ENCODE measurements around the gene EPB41L2. TPM values are rescaled to one million over a fixed set of nuclear protein-coding genes. Genes with fewer than 3 reads are reported as not detected.

Gene EPB41L2
- total and polyA plus RNA-seq, 3 experiments from 2014 or later, result 4.6 to 30.9 (median 27.2) TPM

GRCh38 chr6:131061041-131061750, 1.8 kb downstream of the EPB41L2 start:
- Mint-ChIP-seq H3K4me3 (peak overlapping the region; percentile 70 to 93 (median 86)), H3K27me3 (peaks cover 0 to 2% of the 10 kb centered on the region in 2 donors), H3K36me3 (peaks cover 0 to 4% (median 2%) of the 10 kb centered on the region in 3 donors), H3K4me1 (peaks cover 22 to 28% (median 27%) of the 10 kb centered on the region in 3 donors), H3K9me3 (peaks cover 0 to 10% (median 3%) of the 10 kb centered on the region in 5 donors), H3K27ac (peak overlapping the region in 6 of 8 donors; percentile 21 to 82 (median 70))
- Histone ChIP-seq H3K27me3 (ENCODE audit: insufficient read depth, low read length, poor library complexity, severe bottlenecking) (no peaks in the 10 kb centered on the region), H3K9me3 (ENCODE audit: low read length) (no peaks in the 10 kb centered on the region), H3K4me1 (ENCODE audit: insufficient read depth, low read length) (peaks cover 14% of the 10 kb centered on the region), H3K27ac (ENCODE audit: low read depth, low read length) (no peak overlapping the region), H3K36me3 (ENCODE audit: insufficient read depth, low read length) (no peaks in the 10 kb centered on the region), H3K4me3 (ENCODE audit: low read length) (no peak overlapping the region)
- ChIA-PET POLR2A (no interaction called here), CTCF (no interaction called here)
- DNase-seq, result no peak

- Mint-ChIP-seq H3K9me3 (peaks cover 0 to 17% (median 10%) of the 10 kb centered on the region in 5 donors), H3K27me3 (peaks cover 0 to 2% of the 10 kb centered on the region in 2 donors), H3K36me3 (peaks cover 0 to 6% (median 2%) of the 10 kb centered on the region in 3 donors), H3K4me1 (peaks cover 22 to 28% (median 27%) of the 10 kb centered on the region in 3 donors), H3K4me3 (peak overlapping the region in 2 of 7 donors; percentile 70 to 88), H3K27ac (peak overlapping the region in 4 of 8 donors; percentile 3 to 73 (median 37))
- Histone ChIP-seq H3K4me3 (ENCODE audit: low read length) (no peak overlapping the region), H3K9me3 (ENCODE audit: low read length) (peaks cover 5% of the 10 kb centered on the region), H3K4me1 (ENCODE audit: insufficient read depth, low read length) (peaks cover 14% of the 10 kb centered on the region), H3K27me3 (ENCODE audit: insufficient read depth, low read length, poor library complexity, severe bottlenecking) (no peaks in the 10 kb centered on the region), H3K36me3 (ENCODE audit: insufficient read depth, low read length) (no peaks in the 10 kb centered on the region), H3K27ac (ENCODE audit: low read depth, low read length) (no peak overlapping the region)
- ChIA-PET POLR2A (no interaction called here), CTCF (no interaction called here)
- no peak for DNase-seq
Observed at GRCh38 chr6:131060311-131060710, 2.7 kb downstream of the EPB41L2 start.

- peak overlapping the region in 1 of 7 donors; percentile 53 for H3K4me3 Mint-ChIP-seq
- Histone ChIP-seq H3K4me1 (ENCODE audit: insufficient read depth, low read length) (peaks cover 14% of the 10 kb centered on the region), H3K4me3 (ENCODE audit: low read length) (no peak overlapping the region), H3K27ac (ENCODE audit: low read depth, low read length) (no peak overlapping the region), H3K9me3 (ENCODE audit: low read length) (peaks cover 13% of the 10 kb centered on the region), H3K27me3 (ENCODE audit: insufficient read depth, low read length, poor library complexity, severe bottlenecking) (no peaks in the 10 kb centered on the region), H3K36me3 (ENCODE audit: insufficient read depth, low read length) (no peaks in the 10 kb centered on the region)
- peaks cover 22 to 28% (median 27%) of the 10 kb centered on the region in 3 donors for H3K4me1 Mint-ChIP-seq
- H3K27ac Mint-ChIP-seq, result peak overlapping the region in 1 of 8 donors; percentile 22
- DNase-seq, result no peak
- CTCF ChIA-PET, result no interaction called here
- peaks cover 0 to 25% (median 17%) of the 10 kb centered on the region in 5 donors for H3K9me3 Mint-ChIP-seq
- H3K27me3 Mint-ChIP-seq, result peaks cover 0 to 2% of the 10 kb centered on the region in 2 donors
- peaks cover 0 to 8% (median 2%) of the 10 kb centered on the region in 3 donors for H3K36me3 Mint-ChIP-seq
- POLR2A ChIA-PET, result no interaction called here
Observed at GRCh38 chr6:131059486-131059885, 3.6 kb downstream of the EPB41L2 start.

GRCh38 chr6:131058236-131058635, 4.8 kb downstream of the EPB41L2 start:
- ChIA-PET CTCF (no interaction called here), POLR2A (no interaction called here)
- H3K9me3 ChIP-seq (ENCODE audit: low read length), result peaks cover 15% of the 10 kb centered on the region
- no peak for DNase-seq
- H3K4me1 ChIP-seq (ENCODE audit: insufficient read depth, low read length), result peaks cover 7% of the 10 kb centered on the region
- H3K36me3 Mint-ChIP-seq, result peaks cover 3 to 16% (median 8%) of the 10 kb centered on the region in 3 donors
- no peak overlapping the region for H3K4me3 Mint-ChIP-seq
- no peaks in the 10 kb centered on the region for H3K27me3 Mint-ChIP-seq
- no peak overlapping the region for H3K4me3 ChIP-seq (ENCODE audit: low read length)
- H3K27ac Mint-ChIP-seq, result no peak overlapping the region
- no peaks in the 10 kb centered on the region for H3K36me3 ChIP-seq (ENCODE audit: insufficient read depth, low read length)
- no peaks in the 10 kb centered on the region for H3K27me3 ChIP-seq (ENCODE audit: insufficient read depth, low read length, poor library complexity, severe bottlenecking)
- no peak overlapping the region for H3K27ac ChIP-seq (ENCODE audit: low read depth, low read length)
- peaks cover 6 to 33% (median 25%) of the 10 kb centered on the region in 5 donors for H3K9me3 Mint-ChIP-seq
- peaks cover 16 to 19% (median 19%) of the 10 kb centered on the region in 3 donors for H3K4me1 Mint-ChIP-seq

- Mint-ChIP-seq H3K36me3 (peaks cover 9 to 29% (median 10%) of the 10 kb centered on the region in 3 donors), H3K9me3 (peaks cover 13 to 50% (median 35%) of the 10 kb centered on the region in 5 donors), H3K4me3 (no peak overlapping the region), H3K27me3 (peaks cover 4 to 7% of the 10 kb centered on the region in 2 donors), H3K27ac (peak overlapping the region in 1 of 8 donors; percentile 8), H3K4me1 (no peaks in the 10 kb centered on the region)
- Histone ChIP-seq H3K27me3 (ENCODE audit: insufficient read depth, low read length, poor library complexity, severe bottlenecking) (no peaks in the 10 kb centered on the region), H3K27ac (ENCODE audit: low read depth, low read length) (no peak overlapping the region), H3K36me3 (ENCODE audit: insufficient read depth, low read length) (no peaks in the 10 kb centered on the region), H3K9me3 (ENCODE audit: low read length) (peaks cover 15% of the 10 kb centered on the region), H3K4me3 (ENCODE audit: low read length) (no peak overlapping the region), H3K4me1 (ENCODE audit: insufficient read depth, low read length) (no peaks in the 10 kb centered on the region)
- POLR2A ChIA-PET, result no interaction called here
- CTCF ChIA-PET, result no interaction called here
- no peak for DNase-seq
Observed at GRCh38 chr6:131054392-131055250, 8.4 kb downstream of the EPB41L2 start.

GRCh38 chr6:131053546-131054240, 9.4 kb downstream of the EPB41L2 start:
- no peak overlapping the region for H3K4me3 ChIP-seq (ENCODE audit: low read length)
- Mint-ChIP-seq H3K4me3 (no peak overlapping the region), H3K9me3 (peaks cover 13 to 50% (median 35%) of the 10 kb centered on the region in 5 donors), H3K4me1 (no peaks in the 10 kb centered on the region), H3K27me3 (peaks cover 4 to 10% of the 10 kb centered on the region in 2 donors), H3K36me3 (peaks cover 9 to 35% (median 10%) of the 10 kb centered on the region in 3 donors), H3K27ac (no peak overlapping the region)
- no peaks in the 10 kb centered on the region for H3K4me1 ChIP-seq (ENCODE audit: insufficient read depth, low read length)
- ChIA-PET POLR2A (no interaction called here), CTCF (no interaction called here)
- DNase-seq, result no peak
- H3K9me3 ChIP-seq (ENCODE audit: low read length), result peaks cover 15% of the 10 kb centered on the region
- H3K27ac ChIP-seq (ENCODE audit: low read depth, low read length), result no peak overlapping the region
- no peaks in the 10 kb centered on the region for H3K36me3 ChIP-seq (ENCODE audit: insufficient read depth, low read length)
- H3K27me3 ChIP-seq (ENCODE audit: insufficient read depth, low read length, poor library complexity, severe bottlenecking), result no peaks in the 10 kb centered on the region

GRCh38 chr6:131052181-131052580, 10.9 kb downstream of the EPB41L2 start:
- H3K4me1 ChIP-seq (ENCODE audit: insufficient read depth, low read length), result no peaks in the 10 kb centered on the region
- Mint-ChIP-seq H3K4me3 (no peak overlapping the region), H3K27me3 (peaks cover 7 to 13% of the 10 kb centered on the region in 2 donors), H3K27ac (no peak overlapping the region), H3K36me3 (peaks cover 9 to 35% (median 10%) of the 10 kb centered on the region in 3 donors), H3K4me1 (no peaks in the 10 kb centered on the region), H3K9me3 (peaks cover 13 to 49% (median 34%) of the 10 kb centered on the region in 5 donors)
- H3K27me3 ChIP-seq (ENCODE audit: insufficient read depth, low read length, poor library complexity, severe bottlenecking), result no peaks in the 10 kb centered on the region
- CTCF ChIA-PET, result no interaction called here
- POLR2A ChIA-PET, result no interaction called here
- no peak overlapping the region for H3K4me3 ChIP-seq (ENCODE audit: low read length)
- no peak for DNase-seq
- no peaks in the 10 kb centered on the region for H3K36me3 ChIP-seq (ENCODE audit: insufficient read depth, low read length)
- H3K27ac ChIP-seq (ENCODE audit: low read depth, low read length), result no peak overlapping the region
- peaks cover 15% of the 10 kb centered on the region for H3K9me3 ChIP-seq (ENCODE audit: low read length)

Measured in CD8-positive, alpha-beta memory T cell (primary cell).